Glomerular visceral epithelial cell (primary cell): Measurements from ENCODE around the gene ZNF394.
"Not testable (repeated sequence)": the region's sequence is repeated elsewhere in the genome, so short reads cannot be mapped to it uniquely, and the experiment has no call there.

Experiments
- DNase-seq: peaks from one replicate; pipeline ENCODE4 v3.0.0-alpha.2; 2016; ENCODE audit errors: extremely low spot score

Gene ZNF394

GRCh38 chr7:99499721-99500636 is at the start of gene ZNF394:
Gene ZNF394, minus strand, starts transcription at chr7:99500281. Its CDS starts 188 bp downstream, at chr7:99500093.
- peak; percentile 86 for DNase-seq

GRCh38 chr7:99549545-99549944 is 49.5 kb upstream of the ZNF394 start:
- DNase-seq = not testable (repeated sequence)

GRCh38 chr7:99545308-99545707 is 45.2 kb upstream of the ZNF394 start:
- DNase-seq = not testable (repeated sequence)

- DNase-seq = no peak
Measured at GRCh38 chr7:99543916-99544315, 43.8 kb upstream of the ZNF394 start.

GRCh38 chr7:99543081-99543671 is 43.1 kb upstream of the ZNF394 start:
- no peak for DNase-seq

GRCh38 chr7:99541212-99541611 is 41.1 kb upstream of the ZNF394 start:
- DNase-seq = no peak

- no peak for DNase-seq
Measured at GRCh38 chr7:99540542-99540941, 40.5 kb upstream of the ZNF394 start.

GRCh38 chr7:99539213-99539811 is 39.2 kb upstream of the ZNF394 start:
- no peak for DNase-seq

- DNase-seq = no peak
Measured at GRCh38 chr7:99535667-99536066, 35.6 kb upstream of the ZNF394 start.

- no peak for DNase-seq
Measured at GRCh38 chr7:99531354-99531765, 31.3 kb upstream of the ZNF394 start.

- no peak for DNase-seq
Measured at GRCh38 chr7:99525713-99526440, 25.8 kb upstream of the ZNF394 start.

GRCh38 chr7:99521399-99521798 is 21.3 kb upstream of the ZNF394 start:
- DNase-seq = no peak

GRCh38 chr7:99514050-99514449 is 14.0 kb upstream of the ZNF394 start:
- no peak for DNase-seq

GRCh38 chr7:99505324-99505662 is 5.2 kb upstream of the ZNF394 start:
- peak; percentile 11 for DNase-seq

GRCh38 chr7:99504603-99505323 is 4.7 kb upstream of the ZNF394 start, which contains the start of gene ZKSCAN5:
Gene ZKSCAN5, plus strand, starts transcription at chr7:99504662. Its CDS starts 1,383 bp downstream, at chr7:99506045.
- peak; percentile 96 for DNase-seq

- no peak for DNase-seq
Measured at GRCh38 chr7:99504281-99504602, 4.2 kb upstream of the ZNF394 start.

GRCh38 chr7:99501236-99501635 is 1.2 kb upstream of the ZNF394 start:
- not testable (repeated sequence) for DNase-seq

GRCh38 chr7:99500637-99501009 is 542 bp upstream of the ZNF394 start:
- no peak for DNase-seq

- DNase-seq = no peak
Measured at GRCh38 chr7:99499371-99499720, 735 bp downstream of the ZNF394 start.

- DNase-seq = no peak
Measured at GRCh38 chr7:99498546-99498944, 1.5 kb downstream of the ZNF394 start.

GRCh38 chr7:99497766-99498545 is 2.1 kb downstream of the ZNF394 start:
- DNase-seq = no peak
